HUDEP-2 (cell line): ENCODE measurements around the gene RASAL3.

ENCODE experiments used
- DNase-seq, 76 experiments: peaks; one replicate each; lab custom pipeline; 2025; ENCODE audit not compliant: unreplicated experiment in 76 of 76; lab: John Stamatoyannopoulos, UW

Gene RASAL3

DNA sequence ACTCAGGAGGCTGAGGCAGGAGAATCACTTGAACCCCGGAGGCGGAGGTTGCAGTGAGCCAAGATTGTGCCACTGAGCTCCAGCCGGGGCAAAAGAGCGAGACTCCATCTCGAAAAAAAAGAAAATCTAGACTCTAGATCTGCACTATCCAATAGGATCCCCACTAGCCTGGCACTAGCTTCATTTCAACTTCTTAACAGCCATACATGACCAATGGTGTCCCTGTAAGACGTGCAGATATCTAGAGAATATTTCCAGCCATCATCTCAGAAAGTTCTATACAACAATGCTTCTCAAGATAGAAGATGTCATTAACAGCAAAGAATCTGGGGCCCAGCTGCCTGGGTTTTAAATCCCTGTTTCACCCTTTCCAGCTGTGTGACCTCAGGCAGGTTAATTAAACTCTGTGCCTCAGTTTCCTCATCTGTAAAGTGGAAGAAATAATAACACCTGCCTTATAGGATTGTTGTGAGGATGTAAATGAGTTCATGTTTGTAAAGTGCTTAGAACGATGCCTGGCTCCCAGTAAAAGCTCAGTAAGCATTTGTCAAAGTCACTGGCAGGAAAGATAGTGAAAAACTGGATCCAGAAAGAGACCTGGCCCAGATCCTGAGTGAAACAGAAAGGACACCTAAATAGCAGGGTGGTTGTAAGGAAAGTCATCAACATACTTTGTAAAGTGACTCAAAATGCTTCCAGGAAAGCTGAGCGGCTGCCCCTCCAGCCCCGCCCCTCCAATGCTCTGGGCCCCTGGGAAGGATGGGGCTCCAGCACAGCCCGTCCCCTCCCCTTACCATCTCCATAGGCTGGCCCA, 28.1 kb downstream of the RASAL3 start:
- no peak for DNase-seq

- DNase-seq = no peak
Observed at GRCh38 chr19:15433519-15434069, 30.8 kb downstream of the RASAL3 start.

- DNase-seq = peak in 74 of 76 experiments; percentile 26 to 97 (median 90)
Observed at GRCh38 chr19:15432629-15433518, 31.5 kb downstream of the RASAL3 start.

DNA sequence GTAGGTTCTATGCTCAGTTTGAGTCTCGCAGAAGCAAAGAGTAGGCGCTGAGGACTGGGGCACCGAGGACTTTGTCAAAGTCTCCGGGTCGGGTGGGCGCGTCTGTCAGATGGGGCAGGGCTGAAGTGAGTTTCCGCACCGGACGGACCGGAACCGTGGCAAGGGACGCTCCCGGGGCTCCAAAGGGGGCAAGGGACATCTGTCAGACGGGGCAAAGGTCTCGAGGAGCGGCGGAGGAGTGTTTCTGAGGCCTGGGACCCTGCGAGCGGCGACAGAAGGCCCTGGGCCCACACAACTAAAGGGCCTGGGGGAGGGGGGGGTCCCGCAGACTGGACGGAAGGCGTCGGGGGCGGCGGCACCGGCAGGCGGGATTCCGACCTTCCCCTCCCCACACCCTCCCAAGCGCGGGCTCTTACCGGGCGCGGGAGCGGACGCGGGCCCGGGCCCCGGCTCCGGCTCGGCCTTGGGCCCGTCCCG, 32.3 kb downstream of the RASAL3 start:
- DNase-seq = peak in 8 of 76 experiments; percentile 20 to 50 (median 36)

DNA sequence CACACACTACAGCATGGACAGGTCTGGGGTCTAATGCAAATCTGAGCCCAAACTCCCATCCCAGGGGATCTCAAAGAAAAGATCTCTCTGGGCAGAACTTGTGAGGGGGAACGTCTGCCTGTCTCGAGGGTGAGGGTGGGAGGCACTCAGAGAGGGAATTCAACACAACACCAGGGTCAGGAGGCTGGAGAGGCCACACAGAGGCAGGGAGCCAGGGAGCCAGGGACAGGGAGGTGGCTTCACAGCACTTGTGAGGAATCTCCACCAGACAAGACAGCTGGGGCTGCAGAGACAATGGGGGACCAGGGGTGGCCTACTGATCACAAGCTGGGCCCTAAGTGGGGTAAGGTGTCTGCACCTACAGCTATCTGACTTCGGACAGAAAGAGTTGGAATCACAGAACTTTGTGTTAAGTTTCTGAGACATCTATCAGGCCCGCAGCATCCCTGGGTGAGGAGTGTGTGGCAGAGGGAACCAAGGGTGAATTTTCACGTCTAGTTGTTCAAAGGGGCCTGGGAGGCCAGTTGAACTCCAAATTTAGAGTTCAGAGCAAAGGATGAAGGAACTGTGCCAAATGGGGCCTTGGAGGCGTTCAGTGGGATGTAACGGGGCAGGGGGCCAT, 32.8 kb downstream of the RASAL3 start:
- DNase-seq = peak in 5 of 76 experiments; percentile 21 to 50 (median 27)

DNA sequence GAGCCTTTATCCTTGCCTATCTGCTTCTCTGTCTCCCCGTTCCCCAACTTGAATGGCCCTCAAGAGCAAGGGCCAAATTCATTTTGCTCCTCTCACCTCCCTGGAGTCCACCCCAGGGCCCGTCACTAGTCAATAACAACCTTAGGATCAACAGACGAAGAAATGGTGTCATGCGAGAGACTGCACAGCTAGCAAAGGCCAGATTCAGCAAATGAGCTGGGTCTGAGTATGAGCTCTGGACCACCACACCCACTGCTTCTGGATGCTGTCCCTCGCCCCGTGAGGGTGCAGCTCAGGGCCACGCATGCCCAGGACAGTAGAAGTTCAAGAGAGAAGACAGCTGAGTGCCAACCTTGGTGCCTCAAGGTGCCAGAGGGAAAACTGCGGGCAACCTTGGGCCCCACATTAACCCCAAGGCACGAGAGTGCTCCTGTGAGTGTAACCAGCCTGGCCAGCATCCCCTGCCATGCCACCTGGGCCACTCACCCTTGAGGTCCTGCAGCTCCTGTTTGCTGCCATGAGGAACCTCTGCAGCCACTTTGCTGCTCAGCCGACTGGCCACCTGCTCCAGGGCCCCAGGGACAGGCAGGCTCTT, 33.7 kb downstream of the RASAL3 start:
- no peak for DNase-seq

DNA sequence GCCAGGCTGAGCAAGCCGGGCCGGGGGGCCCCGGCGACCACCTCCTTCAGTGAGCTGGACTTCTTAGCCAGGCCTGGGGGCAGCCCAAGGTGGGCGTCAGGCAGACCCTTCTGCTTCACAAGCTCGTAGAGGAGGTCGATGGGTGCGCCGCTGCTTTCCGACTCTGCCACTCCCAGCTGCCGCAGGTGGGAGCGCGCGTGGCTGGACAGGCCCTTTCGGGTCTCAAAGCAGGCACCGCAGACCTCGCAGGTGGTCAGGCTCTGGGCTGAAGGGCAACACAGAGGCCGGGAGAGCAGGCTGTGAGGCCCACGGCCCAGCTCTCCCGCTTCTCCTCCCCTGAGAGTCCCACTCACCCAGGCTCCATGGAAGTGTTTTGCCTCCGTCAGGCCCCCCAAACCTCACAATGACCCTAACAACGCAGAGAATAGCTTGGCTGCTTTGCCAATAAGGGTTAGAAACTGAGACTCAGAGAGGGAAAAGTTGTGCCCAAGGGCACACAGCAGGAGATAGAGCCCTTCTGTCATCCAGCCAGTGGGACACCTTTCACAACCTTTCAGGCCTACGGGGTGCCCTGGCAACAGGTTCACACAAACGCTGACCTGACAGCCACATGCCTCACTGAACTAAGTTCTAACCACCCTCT, 34.4 kb downstream of the RASAL3 start:
- DNase-seq = no peak

DNA sequence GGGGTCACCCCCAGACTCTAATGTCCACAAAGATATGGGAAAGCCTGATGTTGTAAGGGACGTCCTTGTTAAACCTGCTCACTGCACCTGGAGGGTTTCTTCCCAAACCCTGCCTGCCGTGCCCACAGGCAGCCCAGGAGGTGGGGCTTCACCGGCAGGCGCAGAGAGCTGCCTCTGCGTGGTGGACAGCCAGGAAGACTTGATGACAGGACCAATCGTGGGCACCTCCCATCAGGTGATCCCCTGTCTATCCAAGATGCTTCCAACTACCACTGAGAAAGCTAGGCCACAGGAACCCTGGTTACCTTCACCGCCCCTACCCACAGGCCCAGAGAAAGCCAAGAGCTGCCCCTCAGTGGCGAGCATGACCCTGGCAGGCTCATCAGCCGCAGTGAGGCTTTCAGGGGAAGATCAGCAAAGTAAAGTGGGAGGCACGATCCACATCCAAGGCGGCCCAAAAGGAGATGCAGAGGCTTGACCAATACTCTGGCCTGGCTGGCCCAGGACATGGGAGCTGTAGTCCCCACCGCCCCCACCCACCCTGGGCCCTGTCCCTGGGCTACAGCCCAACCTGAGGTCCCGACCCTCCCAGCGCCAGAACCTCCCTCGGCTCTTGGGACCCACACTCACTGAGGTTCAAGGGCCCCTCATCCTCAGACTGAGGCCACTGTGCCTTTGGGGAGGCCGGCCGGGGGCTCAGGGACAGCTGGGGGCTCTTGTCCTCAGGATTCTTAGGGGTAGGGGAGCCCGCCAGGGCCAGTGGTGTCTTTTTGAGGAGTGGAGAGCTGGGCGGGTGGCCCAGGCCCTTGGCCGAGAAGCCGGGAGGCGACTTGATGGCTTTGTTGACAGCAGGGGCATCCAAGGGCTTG, 35.2 kb downstream of the RASAL3 start:
- no peak for DNase-seq

GRCh38 chr19:15427991-15428471, 36.3 kb downstream of the RASAL3 start:
- DNase-seq = no peak

DNA sequence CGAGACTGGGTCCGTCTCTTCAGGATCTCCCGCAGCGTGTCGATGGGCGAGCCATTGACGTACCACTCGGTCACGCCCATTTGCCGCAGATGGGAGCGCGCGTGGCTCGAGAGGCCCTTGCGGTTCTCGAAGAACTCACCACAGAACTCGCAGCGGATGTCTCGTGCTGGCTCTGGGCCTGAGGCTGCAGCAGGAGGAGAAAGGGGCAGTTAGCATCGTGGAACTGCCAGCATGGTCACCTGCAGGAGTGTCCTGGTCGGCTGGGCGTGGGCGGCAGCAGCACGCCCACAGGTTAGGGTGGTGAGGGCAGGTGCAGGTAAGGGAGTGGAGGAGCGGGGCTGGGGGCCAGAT, 37.0 kb downstream of the RASAL3 start:
- no peak for DNase-seq

DNA sequence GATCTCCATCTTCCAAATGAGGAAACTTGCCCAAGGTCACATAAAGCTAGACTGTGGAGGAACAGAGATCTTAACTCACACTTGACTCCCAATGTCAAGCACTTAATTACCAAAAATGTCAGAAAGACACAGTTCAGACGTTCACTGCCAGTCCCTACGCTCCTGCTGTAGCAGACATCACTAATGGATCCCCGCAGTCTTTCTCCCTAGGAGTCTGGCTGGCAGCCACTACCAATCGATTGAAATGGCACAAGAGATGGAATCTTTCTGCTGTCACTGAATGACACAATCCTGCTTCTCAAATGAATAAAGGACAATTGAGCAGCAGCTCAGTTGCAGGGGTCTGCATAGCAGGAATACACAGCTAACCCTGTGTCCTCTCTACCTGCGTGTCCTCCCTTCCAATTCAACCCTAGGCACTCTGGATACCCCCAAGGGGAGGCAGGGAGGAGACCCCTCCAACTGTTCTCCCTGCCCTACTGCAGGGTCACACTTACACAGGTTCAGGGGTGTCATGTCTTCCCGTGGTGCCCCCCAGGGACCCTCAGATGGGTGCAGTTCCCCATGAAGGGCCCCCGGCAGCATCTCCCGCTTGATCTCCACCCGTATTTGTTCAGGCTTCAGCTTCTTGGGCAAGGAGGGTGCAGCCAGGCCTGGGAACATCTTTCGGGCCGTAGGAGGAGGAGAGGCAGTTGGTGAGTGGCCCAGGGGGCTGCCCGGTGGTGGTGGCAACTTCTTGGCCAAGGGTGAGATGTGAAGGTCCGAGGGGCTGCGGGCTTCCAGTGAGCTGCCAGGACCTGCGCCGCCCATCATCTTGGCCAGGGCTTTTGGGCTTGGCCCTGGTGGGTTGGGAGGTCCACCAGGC, 37.6 kb downstream of the RASAL3 start:
- peak in 1 of 76 experiments; percentile 12 for DNase-seq

DNA sequence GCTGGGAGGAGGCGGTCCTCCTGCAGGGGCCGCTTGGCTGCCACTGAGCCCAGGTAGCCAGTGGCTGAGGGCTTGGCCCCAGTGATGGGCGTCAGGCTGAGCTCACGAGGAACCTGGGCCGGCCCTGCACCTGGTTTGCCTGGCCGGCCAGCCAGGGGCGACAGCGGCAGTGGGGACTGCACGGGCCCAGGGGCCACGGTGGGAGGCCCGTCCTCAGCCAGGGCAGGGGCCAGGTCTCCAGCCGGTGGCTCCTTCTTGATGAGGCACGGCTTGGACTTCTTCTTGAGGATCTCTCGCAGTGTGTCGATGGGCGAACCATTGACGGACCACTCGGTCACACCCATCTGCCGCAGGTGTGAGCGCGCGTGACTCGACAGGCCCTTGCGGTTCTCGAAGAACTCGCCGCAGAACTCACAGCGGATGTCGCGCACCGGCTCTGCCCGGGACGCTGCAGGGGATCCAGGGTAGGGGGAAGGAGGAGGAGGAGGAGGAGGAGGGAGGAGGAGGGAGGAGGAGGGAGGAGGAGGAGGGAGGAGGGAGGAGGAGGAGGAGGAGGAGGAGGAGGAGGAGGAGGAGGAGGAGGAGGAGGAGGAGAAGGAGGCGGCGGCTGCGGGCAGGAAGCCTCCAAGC, 38.9 kb downstream of the RASAL3 start:
- no peak for DNase-seq

DNA sequence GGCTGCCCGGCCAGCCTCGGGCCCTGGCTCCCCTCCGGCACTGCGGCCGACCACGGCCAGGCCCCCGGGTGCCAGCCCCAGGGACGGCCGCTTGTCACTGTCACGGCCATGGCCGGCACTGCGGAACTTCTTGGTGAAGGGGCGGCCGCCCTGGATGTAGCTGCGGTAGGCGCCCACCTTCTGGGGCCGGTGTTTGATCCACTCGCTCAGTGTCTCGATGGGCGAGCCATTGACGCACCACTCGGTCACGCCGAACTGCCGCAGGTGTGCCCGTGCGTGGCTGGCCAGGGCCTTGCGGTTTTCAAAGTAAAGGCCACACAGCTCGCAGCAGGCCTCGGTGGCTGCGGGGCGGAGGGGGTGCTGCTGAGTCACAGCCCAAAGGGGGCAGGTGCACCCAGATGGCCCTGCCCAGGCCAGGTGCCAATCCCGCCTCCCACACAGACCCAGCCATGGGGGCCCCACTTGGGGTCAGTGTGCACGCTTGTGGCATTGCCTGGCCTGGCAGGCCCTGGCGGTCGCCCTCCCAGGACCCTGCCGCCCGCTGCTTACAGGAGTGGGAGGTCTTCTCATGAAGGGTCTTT, 39.6 kb downstream of the RASAL3 start:
- DNase-seq = no peak

DNA sequence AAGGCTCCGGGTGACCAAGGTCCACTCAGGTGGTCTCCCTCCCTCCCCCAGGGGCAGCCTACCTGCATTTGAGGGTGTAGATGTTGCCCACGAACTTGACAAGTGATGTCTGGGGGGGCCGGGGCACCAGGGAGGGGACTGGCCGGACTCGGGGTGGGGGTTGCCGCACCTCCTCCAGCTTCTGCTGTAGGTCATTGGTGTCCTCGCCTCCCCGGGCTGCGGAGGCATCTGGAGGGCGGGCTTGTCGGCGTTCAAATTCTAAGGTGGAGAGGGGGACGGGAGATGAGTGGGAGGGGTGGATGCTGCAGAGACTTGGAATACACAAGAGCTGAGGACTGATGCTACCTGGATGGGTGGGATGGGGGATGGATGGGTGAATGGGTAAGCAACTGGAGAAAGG, 40.2 kb downstream of the RASAL3 start:
- no peak for DNase-seq

GRCh38 chr19:15423130-15423529, 41.2 kb downstream of the RASAL3 start:
- DNase-seq = no peak

DNA sequence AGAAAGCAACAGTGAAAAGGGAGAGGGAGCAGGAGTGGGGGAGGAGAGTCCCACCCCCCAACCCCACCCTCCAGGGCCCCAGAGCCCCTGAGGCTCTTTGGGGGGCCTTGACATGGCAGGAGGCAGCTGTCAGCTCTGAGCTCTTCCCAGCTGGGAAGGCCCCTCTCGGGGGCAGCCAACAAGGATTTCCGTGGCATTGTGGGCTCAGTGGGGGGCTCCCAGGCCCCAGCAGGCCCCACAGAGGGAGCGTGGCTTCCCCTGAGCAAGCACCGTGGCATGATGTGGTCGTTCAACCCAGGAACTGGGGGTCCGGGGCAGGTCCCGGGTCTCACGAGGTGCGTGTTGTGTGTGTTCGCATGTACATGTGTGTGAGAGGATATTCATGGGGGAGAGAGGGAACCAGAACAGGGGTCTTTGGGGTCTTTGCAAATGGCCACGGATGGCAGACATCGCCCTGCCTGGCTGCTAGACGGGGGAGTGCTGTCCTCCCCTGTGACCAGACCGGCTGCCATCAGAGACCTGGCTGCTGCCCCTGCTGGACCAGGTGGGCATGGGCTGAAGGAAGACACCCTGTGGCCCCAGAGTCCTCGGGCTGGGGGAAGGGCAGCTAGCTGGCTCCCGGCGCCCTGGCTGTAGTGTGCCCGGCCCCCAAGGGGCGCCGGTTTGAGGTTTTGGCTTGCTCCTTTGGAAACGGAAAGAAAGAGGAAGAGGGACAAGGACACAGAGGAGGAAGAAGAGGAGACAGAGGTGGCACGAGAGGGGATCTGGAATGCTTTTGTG, 41.9 kb downstream of the RASAL3 start:
- no peak for DNase-seq
